Spleen (tissue), 11 donors: ENCODE measurements around the gene RPS3. TPM values are rescaled to one million over a fixed set of nuclear protein-coding genes. Genes with fewer than 3 reads are reported as not detected.

Experiments used
- DNase-seq: peaks from one replicate; pipeline ENCODE4 v3.0.0-alpha.2; 2020
- H3K27ac ChIP-seq, 8 donors: fragments of 200-600 bp; sonication (generic) in 7 of 8; 1 replicate in 4 of 8; 2 replicates in 4 of 8; pipeline versions ENCODE4 v1.5.0 to v1.8.0; 2016 to 2021; ENCODE audit warnings: inconsistent platforms in 4 of 8, mild to moderate bottlenecking in 4 of 8, moderate library complexity in 1 of 8
- H3K27me3 ChIP-seq, 7 donors: fragments of 200-600 bp; sonication (generic) in 6 of 7; replicated peaks in 1 of 7; 1 replicate in 4 of 7; 2 replicates in 3 of 7; pipeline versions ENCODE4 v1.5.0 to v1.8.0; 2016 to 2021; ENCODE audit warnings: inconsistent platforms in 3 of 7, mild to moderate bottlenecking in 1 of 7
- H3K36me3 ChIP-seq, 6 donors: fragments of 200-600 bp; sonication (generic) in 5 of 6; 1 replicate in 4 of 6; 2 replicates in 2 of 6; pipeline versions ENCODE4 v1.5.0 to v1.8.0; 2016 to 2021; ENCODE audit warnings: inconsistent platforms in 2 of 6
- H3K4me1 ChIP-seq, 6 donors: fragments of 200-600 bp; sonication (generic) in 5 of 6; 1 replicate in 3 of 6; 2 replicates in 3 of 6; pipeline versions ENCODE4 v1.5.0 to v1.8.0; 2016 to 2021; ENCODE audit warnings: inconsistent platforms in 3 of 6
- H3K4me3 ChIP-seq, 8 donors: fragments of 200-600 bp; sonication (generic) in 7 of 8; 1 replicate in 4 of 8; 2 replicates in 4 of 8; pipeline versions ENCODE4 v1.5.0 to v1.8.0; 2016 to 2021; ENCODE audit warnings: inconsistent platforms in 4 of 8, mild to moderate bottlenecking in 4 of 8, moderate library complexity in 2 of 8
- H3K9me3 ChIP-seq, 8 donors: fragments of 200-600 bp; sonication (generic) in 7 of 8; 1 replicate in 4 of 8; 2 replicates in 4 of 8; pipeline versions ENCODE4 v1.5.0 to v1.8.0; 2016 to 2021; ENCODE audit warnings: inconsistent platforms in 4 of 8
- POLR2A ChIP-seq, 3 donors: fragments of 450-650 bp; IDR thresholded peaks; one replicate each; pipeline ENCODE4 v1.5.1; 2017; ENCODE audit warnings: antibody characterized with exemption in 3 of 3, mild to moderate bottlenecking in 1 of 3
- POLR2AphosphoS5 ChIP-seq, 3 donors: sonication (generic); formaldehyde crosslinking; IDR thresholded peaks; one replicate each; pipeline ENCODE4 v1.5.1; 2017; ENCODE audit warnings: antibody characterized with exemption in 3 of 3
- WGBS, 5 donors: extraction: QIAGEN DNeasy Blood & Tissue Kit in 3 of 5; methylation state at CpG; one replicate each; pipeline versions ENCODE4 v1.1.5 to v1.1.7; 2013 to 2018; 5-methylcytosine and 5-hydroxymethylcytosine counted together
- intact Hi-C: fragments of 100-400 bp; cut with DNase I; formaldehyde crosslinking; loops from one replicate; pipeline ENCODE4 v1.15.0; 2023; ENCODE audit warnings: low total_unique reads
- polyA plus RNA-seq, 3 donors: library from polyadenylated mRNA; stranded (reverse); fragments of 200-250 nt; gene quantifications; one replicate each; pipeline ENCODE4 v1.2.1, GENCODE V29; 2013
- total RNA-seq, 7 donors: library from RNA; depleted of rRNA in 3 of 7; stranded (reverse); fragments of >200 nt in 3 of 7; fragmentation: NEBNext Ultra II Directional in 4 of 7; extraction: Animal tissue kit (Norgen Biotek cat#: 25700) in 4 of 7; gene quantifications; one replicate each; pipeline versions ENCODE4 v1.1.0 to v1.2.1, GENCODE V29; 2016 to 2021
- TF ChIP-seq, protein P1 (sequence below), 11 experiments: fragments of 200-600 bp in 7 of 11; fragments of 450-650 bp in 4 of 11; sonication (generic) in 4 of 11; IDR thresholded peaks in 8 of 11; conservative IDR thresholded peaks in 3 of 11; 1 replicate in 7 of 11; 2 replicates in 4 of 11; pipeline versions ENCODE4 v1.4.0 to v1.8.0; 2016 to 2021; ENCODE audit warnings: antibody characterized with exemption in 11 of 11, inconsistent platforms in 4 of 11, mild to moderate bottlenecking in 1 of 11
- donor health status: healthy with polysubstance abuse.
- donor health status: DM: no; HTN: no; CAD: no; lungs with moderate emphysema.
- donor health status: DM: no; HTN: no; CAD: no.
- donor health status: Bipolar disorder and iron deficiency.
- donor health status: healthy.
- donor health status: DM: no; HTN: no; CAD: no.
- donor health status: DM: yes; HTN: yes; CAD: no.

RPS3 gene
- total and polyA plus RNA-seq, 10 donors, result 1,482 to 5,449 (median 2,352) TPM

DNA sequence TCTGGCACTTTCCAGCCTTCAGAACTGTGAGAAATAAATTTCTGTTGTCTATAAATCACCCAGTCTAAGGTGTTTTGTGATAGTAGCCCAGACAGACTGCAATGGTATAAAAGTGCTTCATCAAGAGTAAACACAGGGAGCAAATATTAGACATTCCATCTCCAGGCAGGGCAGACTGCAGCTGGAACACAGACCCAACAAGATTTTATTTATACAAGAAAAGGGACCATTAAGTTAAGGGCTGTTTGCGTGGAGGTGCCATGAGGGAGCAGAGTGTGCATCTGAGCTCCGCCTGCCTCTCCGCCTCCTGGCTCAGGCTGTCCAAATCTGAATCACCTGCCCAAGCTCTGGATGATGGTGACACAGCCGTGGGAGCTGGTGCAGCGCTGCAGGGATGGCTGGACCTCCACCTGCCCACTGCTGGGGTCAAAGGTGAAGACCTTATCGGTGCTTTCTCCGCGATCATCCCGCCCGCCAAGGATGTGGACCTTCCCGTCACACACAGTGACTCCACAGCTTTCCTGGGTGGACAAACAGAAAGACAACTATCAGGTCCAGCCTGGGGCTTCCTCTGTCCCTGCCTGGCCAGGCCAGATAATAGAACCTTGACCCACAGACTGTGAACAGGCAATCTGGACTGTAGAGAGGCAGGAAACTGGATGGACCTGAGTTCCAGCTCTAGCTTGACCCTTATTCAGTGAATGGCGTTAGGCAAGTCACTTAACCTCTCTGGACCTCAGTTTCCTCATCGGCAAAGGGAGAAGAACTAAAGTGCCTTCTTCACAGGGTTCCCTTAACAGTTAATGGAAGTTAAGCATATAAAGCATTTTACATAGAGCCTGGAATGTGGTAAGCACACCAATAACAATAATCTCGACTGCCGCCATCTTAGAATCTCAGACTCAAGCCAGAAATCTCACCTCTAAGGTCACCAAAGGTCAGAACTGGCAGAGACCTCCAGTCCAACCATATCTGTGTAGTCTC is 23.2 kb downstream of the RPS3 start:
- intact Hi-C loops, result no loop called here
- no peaks in the 10 kb centered on the region for H3K9me3 ChIP-seq
- DNase-seq, result peak; percentile 62
- peaks cover 0 to 34% (median 0%) of the 10 kb centered on the region in 6 donors for H3K36me3 ChIP-seq
- H3K27me3 ChIP-seq, result no peaks in the 10 kb centered on the region
- H3K27ac ChIP-seq, result no peak overlapping the region
- WGBS, 5 donors, result 78 to 90% (median 82%) methylated on average over 15 of the region's 15 CpGs
- H3K4me1 ChIP-seq, result peaks cover 0 to 5% (median under 1%) of the 10 kb centered on the region in 6 donors
- TF ChIP-seq POLR2A (IDR thresholded peaks at IDR 0.05) (no peak), POLR2AphosphoS5 (IDR thresholded peaks at IDR 0.05) (peak; percentile 17 to 55 (median 32))
- H3K4me3 ChIP-seq, result no peak overlapping the region

- TF ChIP-seq, protein P1, sequence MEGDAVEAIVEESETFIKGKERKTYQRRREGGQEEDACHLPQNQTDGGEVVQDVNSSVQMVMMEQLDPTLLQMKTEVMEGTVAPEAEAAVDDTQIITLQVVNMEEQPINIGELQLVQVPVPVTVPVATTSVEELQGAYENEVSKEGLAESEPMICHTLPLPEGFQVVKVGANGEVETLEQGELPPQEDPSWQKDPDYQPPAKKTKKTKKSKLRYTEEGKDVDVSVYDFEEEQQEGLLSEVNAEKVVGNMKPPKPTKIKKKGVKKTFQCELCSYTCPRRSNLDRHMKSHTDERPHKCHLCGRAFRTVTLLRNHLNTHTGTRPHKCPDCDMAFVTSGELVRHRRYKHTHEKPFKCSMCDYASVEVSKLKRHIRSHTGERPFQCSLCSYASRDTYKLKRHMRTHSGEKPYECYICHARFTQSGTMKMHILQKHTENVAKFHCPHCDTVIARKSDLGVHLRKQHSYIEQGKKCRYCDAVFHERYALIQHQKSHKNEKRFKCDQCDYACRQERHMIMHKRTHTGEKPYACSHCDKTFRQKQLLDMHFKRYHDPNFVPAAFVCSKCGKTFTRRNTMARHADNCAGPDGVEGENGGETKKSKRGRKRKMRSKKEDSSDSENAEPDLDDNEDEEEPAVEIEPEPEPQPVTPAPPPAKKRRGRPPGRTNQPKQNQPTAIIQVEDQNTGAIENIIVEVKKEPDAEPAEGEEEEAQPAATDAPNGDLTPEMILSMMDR (IDR thresholded peaks at IDR 0.05 in 8 of 11, conservative IDR thresholded peaks at IDR 0.05 in 3 of 11), result no peak
- TF ChIP-seq POLR2AphosphoS5 (IDR thresholded peaks at IDR 0.05), result no peak
- no peak for TF ChIP-seq POLR2A (IDR thresholded peaks at IDR 0.05)
- H3K4me1 ChIP-seq, result peaks cover 0 to 13% (median 7%) of the 10 kb centered on the region in 6 donors
- WGBS, 5 donors, result 86 to 94% (median 90%) methylated on average over 6 to 9 of the region's 9 CpGs
- DNase-seq, result peak; percentile 53
- H3K4me3 ChIP-seq, result no peak overlapping the region
- intact Hi-C loops, result no loop called here
- no peak overlapping the region for H3K27ac ChIP-seq
- H3K27me3 ChIP-seq, result peaks cover 0 to 7% (median 7%) of the 10 kb centered on the region in 7 donors
- H3K9me3 ChIP-seq, result no peaks in the 10 kb centered on the region
- peaks cover 0 to 30% (median 0%) of the 10 kb centered on the region in 6 donors for H3K36me3 ChIP-seq
These were observed 24.4 kb downstream of the RPS3 start for GRCh38 chr11:75423721-75424120.

DNA sequence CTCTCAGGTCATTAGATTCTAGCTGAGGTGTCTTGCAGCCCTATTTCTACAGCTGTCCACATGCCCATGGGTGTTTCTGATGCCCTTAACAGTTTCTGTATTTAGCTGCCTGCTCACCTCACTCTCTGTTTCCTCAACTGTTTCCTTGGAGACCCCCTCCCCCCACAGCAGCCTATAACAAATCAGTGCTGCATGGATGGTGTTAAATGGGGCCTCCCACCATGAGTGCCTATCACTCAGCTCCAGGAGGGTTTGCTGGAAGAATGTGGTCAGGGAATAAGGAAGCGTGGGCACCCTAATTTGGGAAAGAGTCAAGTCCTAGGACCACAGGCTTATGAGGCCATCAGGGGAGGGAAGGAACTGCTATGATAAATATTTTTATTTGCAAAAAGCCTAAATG is 25.1 kb downstream of the RPS3 start:
- peaks cover 0 to 14% (median 11%) of the 10 kb centered on the region in 7 donors for H3K27me3 ChIP-seq
- TF ChIP-seq POLR2AphosphoS5 (IDR thresholded peaks at IDR 0.05) (no peak), POLR2A (IDR thresholded peaks at IDR 0.05) (no peak)
- TF ChIP-seq, protein P1 (IDR thresholded peaks at IDR 0.05 in 8 of 11, conservative IDR thresholded peaks at IDR 0.05 in 3 of 11), result no peak
- peaks cover 0 to 20% (median 7%) of the 10 kb centered on the region in 6 donors for H3K4me1 ChIP-seq
- peaks cover 0 to 30% (median 0%) of the 10 kb centered on the region in 6 donors for H3K36me3 ChIP-seq
- peak; percentile 25 for DNase-seq
- WGBS, 5 donors, result 89 to 100% (median 94%) methylated on average over 1 of the region's 1 CpG
- intact Hi-C loops, result no loop called here
- no peak overlapping the region for H3K4me3 ChIP-seq
- no peak overlapping the region for H3K27ac ChIP-seq
- peaks cover 0 to 4% (median 0%) of the 10 kb centered on the region in 8 donors for H3K9me3 ChIP-seq

DNA sequence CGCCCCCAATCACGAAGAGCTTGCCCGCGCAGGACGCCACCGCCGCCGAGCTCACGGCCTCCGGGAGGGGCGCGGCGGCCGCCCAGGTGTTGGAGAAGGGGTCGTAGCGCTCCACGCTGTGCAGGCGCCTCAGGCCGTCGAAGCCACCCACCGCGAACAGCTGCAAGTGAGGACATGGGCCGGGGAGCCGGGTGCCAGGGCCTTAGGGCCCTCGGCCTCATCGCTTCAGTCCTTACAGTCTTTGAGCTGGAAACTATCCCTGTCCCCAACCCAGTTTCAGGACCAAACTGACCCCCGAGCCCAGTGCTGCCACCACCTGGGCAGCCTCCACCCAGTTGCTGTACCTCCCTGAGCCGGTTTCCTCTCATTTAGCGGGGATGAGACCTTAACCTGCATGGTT is 26.1 kb downstream of the RPS3 start:
- Histone ChIP-seq H3K27ac (no peak overlapping the region), H3K27me3 (peaks cover 0 to 24% (median 18%) of the 10 kb centered on the region in 7 donors), H3K4me3 (no peak overlapping the region), H3K4me1 (peaks cover 0 to 28% (median 13%) of the 10 kb centered on the region in 6 donors), H3K9me3 (peaks cover 0 to 9% (median 0%) of the 10 kb centered on the region in 8 donors), H3K36me3 (peaks cover 0 to 30% (median 0%) of the 10 kb centered on the region in 6 donors)
- WGBS, 5 donors, result 87 to 92% (median 89%) methylated on average over 16 to 29 of the region's 29 CpGs
- peak; percentile 63 for DNase-seq
- TF ChIP-seq, protein P1 (IDR thresholded peaks at IDR 0.05 in 8 of 11, conservative IDR thresholded peaks at IDR 0.05 in 3 of 11), result no peak
- peak in 1 of 3 donors; percentile 16 for TF ChIP-seq POLR2AphosphoS5 (IDR thresholded peaks at IDR 0.05)
- intact Hi-C loops, result no loop called here
